T-helper 9 cell (primary cell): ENCODE data around the gene ALKBH4.
"Not testable (repeated sequence)": the region's sequence is repeated elsewhere in the genome, so short reads cannot be mapped to it uniquely, and the experiment has no call there.

ENCODE experiments used
- DNase-seq: peaks from one replicate; pipeline ENCODE4 v3.0.0-alpha.2; 2020

Gene ALKBH4

GRCh38 chr7:102454932-102455331, 9.7 kb downstream of the ALKBH4 start:
- DNase-seq, result not testable (repeated sequence)

- no peak for DNase-seq
These were observed 10.2 kb downstream of the ALKBH4 start for GRCh38 chr7:102454468-102454867.

GRCh38 chr7:102453319-102453718, 11.3 kb downstream of the ALKBH4 start:
- no peak for DNase-seq

- DNase-seq, result no peak
These were observed 12.2 kb downstream of the ALKBH4 start for GRCh38 chr7:102452451-102452850.

GRCh38 chr7:102451371-102452054, 13.2 kb downstream of the ALKBH4 start:
- DNase-seq, result no peak

GRCh38 chr7:102450242-102450641, 14.4 kb downstream of the ALKBH4 start:
- DNase-seq, result peak; percentile 33

GRCh38 chr7:102449136-102449535, 15.5 kb downstream of the ALKBH4 start:
- no peak for DNase-seq

- no peak for DNase-seq
These were observed 17.4 kb downstream of the ALKBH4 start for GRCh38 chr7:102447311-102447710.

GRCh38 chr7:102446387-102447156, 18.1 kb downstream of the ALKBH4 start:
- DNase-seq, result no peak

- DNase-seq, result no peak
These were observed 19.0 kb downstream of the ALKBH4 start for GRCh38 chr7:102445674-102446071.

GRCh38 chr7:102444961-102445673, 19.5 kb downstream of the ALKBH4 start:
- no peak for DNase-seq

- DNase-seq, result no peak
These were observed 24.5 kb downstream of the ALKBH4 start for GRCh38 chr7:102439963-102440795.

GRCh38 chr7:102436118-102436517, 28.5 kb downstream of the ALKBH4 start:
- no peak for DNase-seq

GRCh38 chr7:102434039-102434486, 30.6 kb downstream of the ALKBH4 start:
- peak; percentile 20 for DNase-seq

GRCh38 chr7:102433219-102434038, 31.2 kb downstream of the ALKBH4 start, which contains the start of gene ORAI2:
Gene ORAI2 (plus strand): TSS chr7:102433575. CDS start chr7:102438957, 5,382 bp downstream.
- DNase-seq, result peak; percentile 89

- DNase-seq, result no peak
These were observed 32.0 kb downstream of the ALKBH4 start for GRCh38 chr7:102432442-102433218.

- peak; percentile 60 for DNase-seq
These were observed 32.9 kb downstream of the ALKBH4 start for GRCh38 chr7:102431617-102432298.

GRCh38 chr7:102429141-102429899, 35.3 kb downstream of the ALKBH4 start:
- DNase-seq, result no peak

GRCh38 chr7:102427019-102427405, 37.7 kb downstream of the ALKBH4 start:
- DNase-seq, result no peak
